ENCODE measurements around the gene YPEL2. TPM values are rescaled to one million over a fixed set of nuclear protein-coding genes. Genes with fewer than 3 reads are reported as not detected.
A peak's percentile ranks its signal among the peaks of the same experiment; 100 is the strongest.

Gene YPEL2
- total and polyA plus RNA-seq, 2 of the 13 experiments (the other 11 are each of a cell fraction or from before 2014, with no cell fraction given): 8.5 to 21.1 TPM

- TF ChIP-seq NR2F6 (IDR thresholded peaks at IDR 0.05) (no peak), NR2F6 (CRISPR knock-in tag; IDR thresholded peaks at IDR 0.05) (peak; percentile 29; the same call in 1 of the 2 replicates), NR0B2 (CRISPR knock-in tag; IDR thresholded peaks at IDR 0.05) (peak; percentile 60), ZMYM3 (CRISPR knock-in tag; IDR thresholded peaks at IDR 0.05) (no peak), GATA4 (IDR thresholded peaks at IDR 0.05; ENCODE audit: borderline replicate concordance, low read depth) (no peak), HNF4G (IDR thresholded peaks at IDR 0.05; ENCODE audit: borderline replicate concordance, low read depth, low read length) (no peak), HNF4G (CRISPR knock-in tag; IDR thresholded peaks at IDR 0.05; ENCODE audit: borderline replicate concordance, low read depth) (no peak), ZNF567 (CRISPR knock-in tag; IDR thresholded peaks at IDR 0.05; ENCODE audit: borderline replicate concordance) (no peak; the same call in 1 of the 2 replicates), KLF9 (CRISPR knock-in tag; IDR thresholded peaks at IDR 0.05; ENCODE audit: low read depth) (no peak), PREB (CRISPR knock-in tag; IDR thresholded peaks at IDR 0.05) (no peak), KLF11 (CRISPR knock-in tag; IDR thresholded peaks at IDR 0.05) (no peak), ZBTB20 (CRISPR knock-in tag; IDR thresholded peaks at IDR 0.05; ENCODE audit: borderline replicate concordance, low read depth) (no peak), ZNF343 (CRISPR knock-in tag; IDR thresholded peaks at IDR 0.05) (no peak), ZNF234 (CRISPR knock-in tag; conservative IDR thresholded peaks at IDR 0.05) (no peak), ZHX1 (CRISPR knock-in tag; IDR thresholded peaks at IDR 0.05; ENCODE audit: low read depth) (no peak), ZFP37 (CRISPR knock-in tag; IDR thresholded peaks at IDR 0.05; ENCODE audit: borderline replicate concordance) (no peak), KLF15 (CRISPR knock-in tag; IDR thresholded peaks at IDR 0.05; ENCODE audit: borderline replicate concordance) (0 out of 2 replicates have a peak, but pooled peaks have one; percentile 52), SMARCC2 (IDR thresholded peaks at IDR 0.05) (no peak), ZNF792 (CRISPR knock-in tag; IDR thresholded peaks at IDR 0.05) (no peak), CTCF (CRISPR knock-in tag; IDR thresholded peaks at IDR 0.05) (peak; percentile 49; the same call in 1 of the 2 replicates), JARID2 (CRISPR knock-in tag; IDR thresholded peaks at IDR 0.05; ENCODE audit: insufficient replicate concordance) (no peak), KMT2B (CRISPR knock-in tag; IDR thresholded peaks at IDR 0.05) (0 out of 2 replicates have a peak, but pooled peaks have one; percentile 21), PHF8 (CRISPR knock-in tag; IDR thresholded peaks at IDR 0.05) (0 out of 2 replicates have a peak, but pooled peaks have one; percentile 36), ZSCAN12 (CRISPR knock-in tag; IDR thresholded peaks at IDR 0.05) (no peak), TAF15 (IDR thresholded peaks at IDR 0.05; ENCODE audit: low read depth, low read length, poor library complexity, severe bottlenecking) (no peak), NFKBIZ (CRISPR knock-in tag; IDR thresholded peaks at IDR 0.05) (no peak)
These were observed 684 bp downstream of the YPEL2 start (continued) for GRCh38 chr17:59331929-59332748.
